ENCODE results near the gene TFAP2C.

- TF ChIP-seq POLR2A (IDR thresholded peaks at IDR 0.05) (no peak), CTCF (IDR thresholded peaks at IDR 0.05) (no peak), EP300 (IDR thresholded peaks at IDR 0.05) (no peak)
These were observed 1.7 kb upstream of the TFAP2C start for GRCh38 chr20:56627122-56628014.

Measured in tibial nerve (tissue), 4 donors.